ENCODE results near the gene TGIF1. TPM values are rescaled to one million over a fixed set of nuclear protein-coding genes. Genes with fewer than 3 reads are reported as not detected.

Gene TGIF1
- 85.2 to 127 TPM (median 108 TPM) in 5 replicates for total RNA-seq (2022; extraction: Qiagen RNA extraction)

DNA sequence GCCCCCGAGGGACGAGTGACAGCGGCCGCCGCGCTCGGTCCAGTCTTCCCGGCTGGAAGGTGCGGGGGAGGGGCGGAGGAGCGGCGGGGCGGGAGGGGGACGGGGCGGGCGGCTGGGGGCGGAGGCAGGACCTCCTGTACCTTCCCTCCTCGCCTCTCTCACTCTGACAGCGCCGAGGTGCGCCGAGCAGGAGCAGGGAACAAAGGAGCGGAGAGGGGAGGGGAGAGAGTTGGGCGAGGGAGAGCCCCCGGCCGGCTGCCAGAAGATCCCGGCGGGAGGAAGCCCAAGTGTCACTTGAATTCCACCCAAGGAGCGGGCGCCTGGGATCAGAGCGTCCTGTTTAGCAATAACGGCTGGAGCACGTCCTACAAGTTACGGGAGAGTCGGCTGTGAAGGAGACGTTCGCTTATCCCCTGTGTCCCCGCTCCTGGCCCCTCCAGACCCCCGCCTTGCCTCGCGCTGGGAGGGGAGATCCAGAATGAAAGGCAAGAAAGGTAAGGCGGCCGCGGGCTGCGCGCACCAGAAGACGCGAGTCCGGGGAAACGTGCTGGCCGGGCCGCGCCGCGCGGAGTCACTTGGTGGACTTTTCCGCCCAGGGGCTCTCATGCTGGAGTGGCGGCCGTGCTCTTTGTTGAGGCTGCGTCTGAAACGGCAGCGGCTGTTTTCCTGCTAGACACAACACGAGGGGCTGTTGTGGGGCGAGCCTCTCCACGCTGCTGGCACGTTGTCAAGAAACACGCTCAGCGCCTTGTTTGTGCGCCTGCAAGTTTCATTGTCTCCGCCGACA lies at the start of gene TGIF1:
TSS of gene TGIF1 (plus strand) at position 161 of the 787 bp plus-strand sequence. CDS start at position 479, 318 bp downstream.

Other genes with a start within 250 kb of the TGIF1 start
- 0.08 to 0.59 TPM (median 0.30 TPM) in 5 replicates for gene MYOM1, start 230.2 kb upstream of the TGIF1 start, total RNA-seq (2022; extraction: Qiagen RNA extraction)
- gene MYL12A, start 202.4 kb upstream of the TGIF1 start, total RNA-seq (2022; extraction: Qiagen RNA extraction), result 283 to 336 TPM (median 329 TPM) in 5 replicates
- gene MYL12B, start 188.0 kb upstream of the TGIF1 start, total RNA-seq (2022; extraction: Qiagen RNA extraction), result 392 to 407 TPM (median 402 TPM) in 5 replicates

All from A549 treated with Mapracorat at 1 μM for 4 hours (cell line).